ENCODE measurements around the gene DHX8.
"Not testable (repeated sequence)": the region's sequence is repeated elsewhere in the genome, so short reads cannot be mapped to it uniquely, and the experiment has no call there.

DHX8 gene

GRCh38 chr17:43475494-43476089, 8.2 kb upstream of the DHX8 start:
- no peak overlapping the region for H3K4me3 ChIP-seq (ENCODE audit: low read length)
- no peak for TF ChIP-seq CTCF (conservative IDR thresholded peaks at IDR 0.05; ENCODE audit: low read depth, low read length)
- no peak for DNase-seq (ENCODE audit: low read depth)

- DNase-seq (ENCODE audit: low read depth); H3K4me3 ChIP-seq (ENCODE audit: low read length): not testable (repeated sequence)
Measured at GRCh38 chr17:43476306-43476705, 7.5 kb upstream of the DHX8 start.

- H3K4me3 ChIP-seq (ENCODE audit: low read length): no peak overlapping the region
- no peak for TF ChIP-seq CTCF (conservative IDR thresholded peaks at IDR 0.05; ENCODE audit: low read depth, low read length)
- no peak for DNase-seq (ENCODE audit: low read depth)
Measured at GRCh38 chr17:43477832-43478634, 5.7 kb upstream of the DHX8 start.

GRCh38 chr17:43479948-43480347, 3.8 kb upstream of the DHX8 start:
- no peak for DNase-seq (ENCODE audit: low read depth)
- H3K4me3 ChIP-seq (ENCODE audit: low read length): no peak overlapping the region
- no peak for TF ChIP-seq CTCF (conservative IDR thresholded peaks at IDR 0.05; ENCODE audit: low read depth, low read length)

GRCh38 chr17:43482103-43483012, 1.4 kb upstream of the DHX8 start:
- no peak overlapping the region for H3K4me3 ChIP-seq (ENCODE audit: low read length)
- no peak for TF ChIP-seq CTCF (conservative IDR thresholded peaks at IDR 0.05; ENCODE audit: low read depth, low read length)
- no peak for DNase-seq (ENCODE audit: low read depth)

- no peak overlapping the region for H3K4me3 ChIP-seq (ENCODE audit: low read length)
- TF ChIP-seq CTCF (conservative IDR thresholded peaks at IDR 0.05; ENCODE audit: low read depth, low read length): no peak
- DNase-seq (ENCODE audit: low read depth): no peak
Measured at GRCh38 chr17:43490621-43491020, 6.8 kb downstream of the DHX8 start.

GRCh38 chr17:43509440-43509839, 25.7 kb downstream of the DHX8 start:
- H3K4me3 ChIP-seq (ENCODE audit: low read length); DNase-seq (ENCODE audit: low read depth): not testable (repeated sequence)

GRCh38 chr17:43511199-43511598, 27.4 kb downstream of the DHX8 start:
- DNase-seq (ENCODE audit: low read depth); H3K4me3 ChIP-seq (ENCODE audit: low read length): not testable (repeated sequence)

Measured in retinal pigment epithelial cell (primary cell).